Measurements from ENCODE around the gene SOX1. TPM values are rescaled to one million over a fixed set of nuclear protein-coding genes. Genes with fewer than 3 reads are reported as not detected.

SOX1 gene
- total and polyA plus RNA-seq, 9 of the 15 experiments (the other 6 are each of a cell fraction or from before 2014, with no cell fraction given): not detected

GRCh38 chr13:112119192-112120030 lies 52.5 kb downstream of the SOX1 start (continued):
- no peak for TF ChIP-seq CLOCK (CRISPR knock-in tag; IDR thresholded peaks at IDR 0.05; ENCODE audit: borderline replicate concordance)
- TF ChIP-seq MEF2A (IDR thresholded peaks at IDR 0.05; ENCODE audit: control insufficient read depth, low read depth, low read length): no peak
- TF ChIP-seq ZNF140 (CRISPR knock-in tag; IDR thresholded peaks at IDR 0.05): no peak

GRCh38 chr13:112120031-112120373 lies 53.1 kb downstream of the SOX1 start:
- ChIA-PET POLR2A (no interaction called here), CTCF (ENCODE audit: low intra/inter-chr PET ratio) (no interaction called here)
- WGBS (ENCODE audit: insufficient coverage, low coverage, missing lambda C conversion rate): no CpG with 5 or more reads among the region's 5 CpGs
- TF ChIP-seq HNRNPUL1 (IDR thresholded peaks at IDR 0.05; ENCODE audit: low read length) (no peak), RFX5 (IDR thresholded peaks at IDR 0.05; ENCODE audit: low read depth, low read length) (no peak), MCM7 (IDR thresholded peaks at IDR 0.05) (no peak), FOXK2 (conservative IDR thresholded peaks at IDR 0.05 in 1 of 2, IDR thresholded peaks at IDR 0.05 in 1 of 2; ENCODE audit: low read depth in 2 of 2) (no peak), TGIF2 (CRISPR knock-in tag; IDR thresholded peaks at IDR 0.05) (no peak), RBM34 (IDR thresholded peaks at IDR 0.05; ENCODE audit: borderline replicate concordance, insufficient read depth, low read length) (no peak)
- TF ChIP-seq, protein P1, sequence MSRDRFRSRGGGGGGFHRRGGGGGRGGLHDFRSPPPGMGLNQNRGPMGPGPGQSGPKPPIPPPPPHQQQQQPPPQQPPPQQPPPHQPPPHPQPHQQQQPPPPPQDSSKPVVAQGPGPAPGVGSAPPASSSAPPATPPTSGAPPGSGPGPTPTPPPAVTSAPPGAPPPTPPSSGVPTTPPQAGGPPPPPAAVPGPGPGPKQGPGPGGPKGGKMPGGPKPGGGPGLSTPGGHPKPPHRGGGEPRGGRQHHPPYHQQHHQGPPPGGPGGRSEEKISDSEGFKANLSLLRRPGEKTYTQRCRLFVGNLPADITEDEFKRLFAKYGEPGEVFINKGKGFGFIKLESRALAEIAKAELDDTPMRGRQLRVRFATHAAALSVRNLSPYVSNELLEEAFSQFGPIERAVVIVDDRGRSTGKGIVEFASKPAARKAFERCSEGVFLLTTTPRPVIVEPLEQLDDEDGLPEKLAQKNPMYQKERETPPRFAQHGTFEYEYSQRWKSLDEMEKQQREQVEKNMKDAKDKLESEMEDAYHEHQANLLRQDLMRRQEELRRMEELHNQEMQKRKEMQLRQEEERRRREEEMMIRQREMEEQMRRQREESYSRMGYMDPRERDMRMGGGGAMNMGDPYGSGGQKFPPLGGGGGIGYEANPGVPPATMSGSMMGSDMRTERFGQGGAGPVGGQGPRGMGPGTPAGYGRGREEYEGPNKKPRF (IDR thresholded peaks at IDR 0.05; ENCODE audit: low read depth, low read length): no peak
- TF ChIP-seq, protein P2, sequence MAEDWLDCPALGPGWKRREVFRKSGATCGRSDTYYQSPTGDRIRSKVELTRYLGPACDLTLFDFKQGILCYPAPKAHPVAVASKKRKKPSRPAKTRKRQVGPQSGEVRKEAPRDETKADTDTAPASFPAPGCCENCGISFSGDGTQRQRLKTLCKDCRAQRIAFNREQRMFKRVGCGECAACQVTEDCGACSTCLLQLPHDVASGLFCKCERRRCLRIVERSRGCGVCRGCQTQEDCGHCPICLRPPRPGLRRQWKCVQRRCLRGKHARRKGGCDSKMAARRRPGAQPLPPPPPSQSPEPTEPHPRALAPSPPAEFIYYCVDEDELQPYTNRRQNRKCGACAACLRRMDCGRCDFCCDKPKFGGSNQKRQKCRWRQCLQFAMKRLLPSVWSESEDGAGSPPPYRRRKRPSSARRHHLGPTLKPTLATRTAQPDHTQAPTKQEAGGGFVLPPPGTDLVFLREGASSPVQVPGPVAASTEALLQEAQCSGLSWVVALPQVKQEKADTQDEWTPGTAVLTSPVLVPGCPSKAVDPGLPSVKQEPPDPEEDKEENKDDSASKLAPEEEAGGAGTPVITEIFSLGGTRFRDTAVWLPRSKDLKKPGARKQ (CRISPR knock-in tag; IDR thresholded peaks at IDR 0.05): no peak
- no peaks in the 10 kb centered on the region for H3K4me1 ChIP-seq (replicated peaks in 1 of 2; ENCODE audit: control insufficient read depth in 2 of 2, insufficient read depth in 2 of 2, low read length in 2 of 2)
- no peaks in the 10 kb centered on the region for H3K9me3 ChIP-seq (replicated peaks; ENCODE audit: control insufficient read depth, insufficient read depth, low read depth, low read length)
- in situ Hi-C loops (cut with MboI): no loop called here
- H3K9ac ChIP-seq (ENCODE audit: insufficient read depth in 1 of 2, low read depth in 2 of 2, low read length in 2 of 2): no peak overlapping the region
- H3K4me3 ChIP-seq: no peak overlapping the region
- H4K20me1 ChIP-seq (replicated peaks; ENCODE audit: control insufficient read depth, insufficient read depth, low read length): 0 out of 2 replicates have a peak, but pooled peaks cover under 1% of the 10 kb centered on the region
- intact Hi-C loops (cut with micrococcal nuclease): no loop called here
- no TSS peak for BruUV-seq (replicated peaks)
- DNase-seq (ENCODE audit: extremely low read depth in 1 of 4, low spot score in 3 of 4) (no peak), FAIRE-seq (no peak), ATAC-seq (no peak)
- peaks cover 4 to 35% of the 10 kb centered on the region in 2 experiments; a peak in 3 of 5 replicates for H3K27me3 ChIP-seq (ENCODE audit: control insufficient read depth in 2 of 2, insufficient read depth in 2 of 2, low read length in 2 of 2)
- H3K79me2 ChIP-seq (ENCODE audit: control insufficient read depth, insufficient read depth, low read length): no peaks in the 10 kb centered on the region
- H3K36me3 ChIP-seq (ENCODE audit: control insufficient read depth, insufficient read depth, low read length): no peaks in the 10 kb centered on the region
- no peaks in the 10 kb centered on the region for H3K9me1 ChIP-seq (ENCODE audit: control insufficient read depth, insufficient read depth, low read length)
- no peak overlapping the region for H3K4me2 ChIP-seq (ENCODE audit: insufficient read depth, low read length)
- H2AFZ ChIP-seq (ENCODE audit: low read depth, low read length): no peak overlapping the region
- H3K27ac ChIP-seq (ENCODE audit: extremely low read depth, low read depth, low read length): no peak overlapping the region

All from K562 (cell line).